GM21423 (cell line): Measurements from ENCODE around the gene GAL3ST2.
"Not testable (repeated sequence)": the region's sequence is repeated elsewhere in the genome, so short reads cannot be mapped to it uniquely, and the experiment has no call there.

Source experiments
- ATAC-seq: cut with Tn5 transposase; IDR thresholded peaks from one replicate; pipeline ENCODE4 v1.9.1; 2021; ENCODE audit warnings: mild to moderate bottlenecking, moderate library complexity; ENCODE audit not compliant: unreplicated experiment

The GAL3ST2 gene

DNA sequence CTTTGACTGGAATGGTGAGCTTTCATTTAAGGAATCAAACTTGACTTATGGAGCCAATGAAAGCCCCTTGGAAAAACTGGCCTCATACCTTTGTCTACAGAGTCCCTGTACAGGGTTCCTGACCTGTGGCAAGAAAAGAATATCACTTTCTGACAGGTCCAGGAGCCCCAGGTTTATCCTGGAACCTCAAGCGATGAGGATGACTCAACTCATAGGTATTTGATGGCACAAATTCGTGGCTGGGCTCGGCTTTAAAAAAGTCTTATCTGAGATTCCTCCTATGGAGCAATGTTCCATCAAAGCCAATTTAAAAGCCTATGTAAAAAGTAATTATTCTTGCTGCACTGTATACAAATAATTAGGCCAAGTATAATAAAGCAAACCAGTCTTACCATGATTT, 14.8 kb downstream of the GAL3ST2 start:
- not testable (repeated sequence) for ATAC-seq

DNA sequence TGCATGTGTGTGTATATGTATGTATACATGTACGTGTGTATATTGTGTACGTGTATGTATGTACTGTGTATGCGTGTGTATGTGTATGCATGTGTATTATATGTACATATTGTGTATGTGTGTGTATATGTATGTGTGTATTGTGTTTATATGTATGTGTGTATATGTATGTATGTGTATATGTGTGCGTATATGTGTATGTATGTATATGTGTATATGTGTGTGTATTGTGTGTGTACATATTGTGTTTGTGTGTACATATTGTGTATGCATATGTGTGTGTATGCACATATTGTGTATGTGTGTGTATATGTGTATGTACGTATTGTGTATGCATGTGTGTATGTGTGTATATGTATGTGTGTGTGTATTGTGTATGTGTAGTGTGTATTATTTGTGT, 16.8 kb downstream of the GAL3ST2 start:
- ATAC-seq, result no peak

DNA sequence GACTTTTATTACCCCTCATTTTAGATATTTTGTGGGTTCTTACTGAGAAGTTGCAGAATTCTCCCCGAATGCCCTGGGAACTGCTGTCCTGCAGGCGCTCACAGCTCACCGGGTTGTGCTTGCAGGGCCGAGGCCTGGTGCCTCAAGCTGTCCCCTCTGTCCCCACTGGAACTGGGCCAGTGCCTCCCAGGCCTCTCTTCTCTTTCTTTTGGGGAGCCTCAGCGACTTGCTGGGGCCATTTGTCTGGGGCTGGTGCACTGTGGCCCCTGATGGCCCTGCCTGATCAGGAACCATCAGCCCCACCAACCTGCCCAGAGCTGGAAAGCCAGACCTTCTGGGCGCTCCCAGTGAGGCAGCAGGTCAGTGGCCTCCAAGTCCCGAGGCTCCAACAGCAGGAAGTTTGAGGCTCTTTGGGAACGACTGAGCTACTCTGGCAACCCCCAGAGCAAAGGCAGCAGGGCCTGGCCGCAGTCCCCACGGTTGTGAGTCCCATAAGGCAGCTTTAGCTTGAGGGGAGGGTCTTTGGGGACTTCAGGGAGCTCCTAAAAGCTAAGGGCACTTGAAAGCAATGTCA, 17.7 kb downstream of the GAL3ST2 start:
- ATAC-seq, result no peak

DNA sequence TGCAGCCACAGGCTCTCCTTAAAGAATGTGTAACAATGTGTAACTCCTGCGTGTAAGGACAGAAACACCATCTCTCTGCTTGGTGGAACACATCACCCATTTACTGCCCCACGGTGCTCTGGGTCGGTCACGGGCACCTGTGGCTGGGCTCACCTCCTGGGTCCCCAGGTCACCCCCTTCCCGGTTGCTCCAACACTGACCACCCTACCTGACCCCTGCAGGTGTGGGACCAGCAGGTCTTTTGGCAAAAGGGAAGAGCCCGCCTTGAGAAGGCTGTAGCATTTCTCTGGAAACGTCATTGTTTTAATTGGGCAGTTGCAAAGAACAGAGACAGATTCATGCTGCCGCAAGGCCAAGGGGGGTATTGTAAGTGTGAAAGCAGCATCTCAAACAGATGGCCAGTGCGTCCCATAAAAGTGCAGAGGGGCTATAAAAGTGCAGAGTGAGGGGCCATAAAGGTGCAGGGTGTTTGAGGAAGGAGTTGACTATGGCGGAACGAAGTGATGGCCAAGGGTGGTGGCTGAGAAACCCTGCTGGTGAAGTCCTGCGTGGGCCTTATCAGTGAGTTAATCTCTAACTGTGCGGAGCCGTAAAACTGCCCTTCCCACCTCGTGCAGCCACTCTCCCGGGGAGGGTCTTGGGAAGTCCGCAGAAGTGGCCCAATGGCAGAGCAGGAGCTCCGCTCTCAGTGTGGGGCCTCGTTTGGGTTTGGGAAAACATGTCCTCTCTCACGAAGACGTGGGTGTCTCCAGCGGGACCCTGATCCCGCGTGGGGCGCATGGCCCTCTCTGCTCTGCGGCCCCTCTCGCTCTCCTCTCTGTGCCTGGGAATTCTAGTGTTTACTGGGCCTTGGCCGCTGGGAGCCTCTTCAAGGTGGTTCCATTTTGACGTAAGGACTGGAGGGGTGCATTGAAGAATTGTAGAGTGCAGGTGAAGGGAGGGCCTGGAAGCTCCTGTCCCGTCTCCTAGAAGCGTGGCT, 18.7 kb downstream of the GAL3ST2 start:
- ATAC-seq, result no peak

DNA sequence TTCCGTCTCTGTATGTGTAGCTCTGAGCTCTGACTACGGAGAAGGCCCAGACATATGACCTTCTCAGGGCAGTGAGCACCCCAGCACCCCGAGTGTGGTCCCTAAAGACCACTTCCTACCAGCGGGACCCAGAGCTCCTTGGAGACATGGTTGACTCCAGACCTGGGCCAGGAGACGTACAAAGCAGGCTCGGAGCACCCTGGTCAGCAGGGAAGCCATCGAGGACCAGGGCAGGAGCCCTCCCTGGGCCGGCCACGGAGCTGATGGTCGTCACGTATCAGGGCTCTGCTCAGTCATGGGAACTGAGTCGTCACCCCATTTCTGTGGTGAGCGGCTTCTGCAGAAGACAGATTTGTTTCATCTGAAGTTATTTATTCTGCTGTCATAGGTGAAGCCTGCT, 19.6 kb downstream of the GAL3ST2 start:
- no peak for ATAC-seq

DNA sequence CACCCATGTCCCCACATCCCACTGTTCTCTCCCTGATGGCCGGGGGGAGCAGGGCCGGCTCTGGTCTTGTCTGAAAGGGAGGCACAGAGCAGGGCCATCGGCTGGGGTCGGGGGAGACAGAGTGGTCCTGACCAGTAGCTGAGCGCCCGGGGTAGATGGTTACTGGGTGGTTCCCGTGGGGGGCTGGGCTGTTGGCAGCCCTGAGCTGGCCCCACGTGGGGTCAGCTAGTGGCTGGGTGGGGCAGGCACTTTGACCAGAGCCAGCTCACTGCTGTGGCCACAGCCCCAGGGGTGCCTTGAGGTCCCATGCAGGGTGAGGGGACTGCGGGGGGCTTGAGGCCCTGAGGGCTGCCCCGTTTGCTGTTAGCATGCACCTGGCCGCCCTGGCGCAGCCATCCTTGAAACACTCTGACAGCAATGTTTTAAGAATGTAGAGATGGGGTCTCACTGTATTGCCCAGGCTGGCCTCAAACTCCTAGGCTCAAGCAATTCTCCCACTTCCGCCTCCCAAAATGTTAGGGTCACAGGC, 20.1 kb downstream of the GAL3ST2 start:
- ATAC-seq, result no peak

DNA sequence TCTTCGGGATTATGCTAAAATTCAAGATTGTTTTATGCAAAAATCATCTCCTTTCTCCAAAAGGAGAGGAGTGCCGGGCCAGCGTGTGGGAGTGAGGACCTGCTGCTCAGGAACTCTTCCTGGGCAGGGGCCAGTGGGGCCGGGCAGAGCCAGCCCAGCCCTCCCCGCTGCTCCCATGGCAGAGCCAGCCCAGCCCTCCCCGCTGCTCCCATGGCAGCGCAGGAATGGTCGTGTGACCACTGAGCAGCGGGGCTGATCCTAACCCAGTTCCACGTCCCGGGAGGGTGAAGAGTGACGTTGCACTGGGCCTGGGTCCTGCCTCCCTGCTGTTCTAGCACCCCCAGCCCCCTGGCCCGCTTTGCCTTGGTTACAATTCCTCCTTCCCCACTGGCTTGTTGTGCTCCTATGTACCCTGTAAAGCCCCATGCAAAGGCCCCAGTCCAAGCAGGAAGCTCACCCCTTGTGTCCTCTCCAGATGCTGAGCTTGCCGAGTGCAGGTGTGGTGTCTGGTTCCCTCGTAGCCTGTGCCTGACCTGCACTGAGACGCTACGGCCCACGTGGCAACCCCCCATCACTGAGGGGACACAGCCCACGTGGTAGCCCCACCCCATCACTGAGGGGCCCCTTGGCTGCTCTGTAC, 20.9 kb downstream of the GAL3ST2 start:
- no peak for ATAC-seq

DNA sequence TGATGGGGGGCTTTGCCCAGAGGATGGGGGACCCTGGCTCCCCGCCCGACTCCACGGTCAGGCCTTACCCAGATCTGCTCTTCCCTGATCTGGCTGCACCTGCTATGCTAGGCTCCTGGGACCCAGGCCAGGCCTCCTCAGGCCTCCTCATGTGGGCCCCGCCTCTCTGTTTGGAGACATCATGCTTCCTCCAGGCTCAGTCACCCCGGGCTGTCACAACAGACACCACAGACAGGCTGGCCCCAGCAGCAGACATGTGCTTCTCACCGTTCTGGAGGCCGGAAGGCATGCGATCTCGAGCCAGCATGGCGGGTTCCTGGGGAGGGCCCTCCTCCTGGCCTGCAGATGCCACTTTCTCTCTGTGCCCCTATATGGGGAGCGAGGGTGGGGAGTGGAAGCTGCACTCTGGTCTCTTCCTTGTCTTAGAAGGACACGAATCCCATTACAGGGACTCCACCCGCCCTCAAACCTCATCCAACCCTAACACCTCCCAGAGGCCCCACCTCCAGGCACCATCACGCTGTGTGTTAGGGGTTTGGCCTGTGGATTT, 21.5 kb downstream of the GAL3ST2 start:
- no peak for ATAC-seq

DNA sequence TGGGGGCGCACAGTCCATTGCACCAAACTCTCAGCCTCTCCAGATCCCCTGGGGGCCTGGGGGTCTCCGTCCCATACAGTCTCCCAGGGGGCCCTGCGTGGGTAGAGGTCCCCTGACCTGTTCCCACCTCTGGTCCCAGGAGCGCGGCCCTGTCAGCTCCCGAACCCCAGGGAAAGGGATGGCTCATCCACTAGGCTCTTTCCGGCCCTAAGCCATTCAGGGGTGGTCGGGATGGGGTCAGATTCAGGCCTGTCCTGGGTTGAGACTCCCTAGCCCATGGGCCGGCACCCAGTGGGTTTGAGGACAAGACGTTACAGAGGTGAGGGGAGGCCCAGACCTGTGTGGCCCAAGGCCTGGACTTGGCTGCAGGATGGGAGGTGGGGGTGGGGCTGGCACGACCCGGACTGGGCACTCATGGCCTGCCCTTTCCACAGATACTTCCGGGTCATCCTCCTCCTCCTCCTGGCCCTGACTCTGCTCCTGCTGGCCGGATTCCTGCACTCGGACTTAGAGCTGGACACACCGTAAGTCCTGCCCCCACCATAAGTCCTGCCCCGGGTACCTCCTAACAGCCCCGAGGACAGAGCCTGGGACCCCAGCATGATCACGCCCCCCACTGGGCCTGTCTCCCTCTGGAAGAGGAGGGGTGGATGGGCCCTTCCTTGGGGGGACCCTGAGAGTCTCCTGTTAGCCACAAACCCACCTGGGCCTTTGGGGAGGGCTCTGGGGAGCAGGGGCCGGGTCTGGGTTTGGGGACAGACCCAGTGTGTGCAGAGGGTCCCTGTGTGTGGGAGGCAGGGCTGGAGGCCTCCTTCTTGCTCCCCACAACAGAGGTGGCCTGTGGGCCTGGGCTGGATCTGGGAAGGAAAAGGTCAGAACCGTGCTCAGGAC, 22.3 kb downstream of the GAL3ST2 start:
- no peak for ATAC-seq

DNA sequence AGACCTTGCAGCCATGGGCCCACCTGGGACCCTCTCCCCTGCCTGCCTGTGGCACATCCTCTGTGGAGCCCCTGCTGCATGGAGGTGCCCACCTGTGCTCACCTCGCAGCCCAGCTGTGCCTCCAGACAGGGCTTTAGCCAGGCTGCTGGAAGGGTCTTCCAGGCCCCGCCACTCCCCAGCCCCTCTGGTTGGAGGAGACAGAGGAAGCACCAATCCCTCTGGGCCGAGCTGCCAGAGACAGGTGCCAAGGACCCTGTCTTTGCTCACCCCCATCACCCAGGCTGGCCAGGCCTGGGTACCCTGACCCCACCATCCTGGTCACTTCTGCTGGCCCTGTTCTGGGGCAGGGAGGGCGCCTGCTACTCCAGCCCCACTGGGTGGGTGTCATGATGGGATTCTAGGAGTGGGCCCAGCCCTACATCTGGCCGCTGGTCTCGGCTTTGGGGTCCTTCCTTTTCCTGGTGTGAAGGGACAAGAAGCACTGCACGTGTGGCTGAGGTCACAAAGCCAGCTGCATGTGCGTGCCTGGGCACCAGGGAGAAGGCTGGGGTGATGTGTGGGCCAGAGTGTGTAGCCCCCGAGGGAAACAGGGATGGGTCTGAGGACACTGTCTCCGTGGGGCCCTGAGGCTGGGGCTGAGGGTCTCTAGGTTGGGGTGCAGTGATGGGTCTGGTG, 23.0 kb downstream of the GAL3ST2 start:
- ATAC-seq, result no peak

DNA sequence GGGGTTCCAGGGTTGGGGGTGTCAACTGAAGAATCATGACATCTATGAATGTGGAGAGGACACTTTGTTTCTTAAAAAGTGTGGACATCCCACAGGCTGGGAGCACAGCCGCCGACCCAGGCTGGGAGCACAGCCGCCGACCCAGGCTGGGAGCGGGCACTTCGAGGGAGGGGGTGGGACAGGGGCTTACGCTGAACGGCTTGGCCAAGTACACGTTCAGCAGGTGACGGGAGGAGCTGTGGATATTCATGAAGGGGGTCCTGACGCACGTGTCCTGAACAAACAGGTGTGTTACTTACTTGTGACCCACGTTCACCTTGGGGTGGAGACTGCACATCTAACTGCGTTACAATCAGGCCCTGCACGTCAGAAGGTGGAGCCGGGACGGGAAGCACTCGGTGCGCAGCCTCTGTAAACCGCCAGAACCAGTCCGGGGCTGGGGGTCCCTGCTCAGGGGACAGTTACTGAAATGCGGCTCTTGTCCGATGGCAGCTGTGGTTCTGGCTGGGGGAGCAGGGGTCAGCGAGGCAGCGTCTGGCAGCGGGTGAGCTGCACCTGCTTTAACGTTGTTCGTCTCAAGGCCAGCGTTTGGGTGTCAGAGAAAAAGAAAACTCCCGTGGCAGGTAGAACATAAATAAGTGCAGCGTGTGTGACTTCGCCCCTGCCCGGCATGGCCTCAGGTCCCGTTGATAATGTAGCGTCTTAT, 23.7 kb downstream of the GAL3ST2 start:
- not testable (repeated sequence) for ATAC-seq

DNA sequence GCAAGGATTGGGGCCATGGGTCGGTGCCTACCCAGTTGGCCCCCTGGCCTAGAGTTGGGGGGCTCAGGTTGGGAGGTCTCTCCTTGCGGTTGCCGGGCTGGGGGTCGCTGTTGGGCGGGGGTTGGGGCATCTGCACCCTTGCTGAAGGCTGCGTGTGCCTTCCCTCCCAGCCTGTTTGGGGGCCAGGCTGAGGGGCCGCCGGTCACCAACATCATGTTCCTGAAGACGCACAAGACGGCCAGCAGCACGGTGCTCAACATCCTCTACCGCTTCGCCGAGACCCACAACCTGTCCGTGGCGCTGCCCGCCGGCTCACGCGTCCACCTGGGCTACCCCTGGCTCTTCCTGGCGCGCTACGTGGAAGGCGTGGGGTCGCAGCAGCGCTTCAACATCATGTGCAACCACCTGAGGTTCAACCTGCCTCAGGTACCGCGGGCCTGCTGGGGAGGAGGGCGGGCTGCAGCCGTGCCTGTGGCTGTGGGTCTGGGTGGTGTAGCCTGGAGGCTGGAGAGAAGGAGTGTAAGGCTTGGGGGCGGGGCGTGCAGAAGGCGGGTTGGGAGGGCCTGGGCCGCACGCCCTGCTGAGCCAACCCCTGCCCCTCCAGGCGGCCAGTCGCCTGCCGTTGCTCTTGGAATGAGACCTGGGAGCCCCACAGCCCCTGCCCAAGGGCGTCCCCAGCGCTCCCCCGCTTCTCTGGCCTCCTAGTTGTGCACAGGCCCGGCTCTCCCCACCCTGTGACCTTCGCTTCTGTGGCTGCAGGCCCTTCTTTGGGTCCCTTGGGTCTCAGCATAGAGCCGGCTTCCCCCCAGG, 25.2 kb downstream of the GAL3ST2 start:
- no peak for ATAC-seq

DNA sequence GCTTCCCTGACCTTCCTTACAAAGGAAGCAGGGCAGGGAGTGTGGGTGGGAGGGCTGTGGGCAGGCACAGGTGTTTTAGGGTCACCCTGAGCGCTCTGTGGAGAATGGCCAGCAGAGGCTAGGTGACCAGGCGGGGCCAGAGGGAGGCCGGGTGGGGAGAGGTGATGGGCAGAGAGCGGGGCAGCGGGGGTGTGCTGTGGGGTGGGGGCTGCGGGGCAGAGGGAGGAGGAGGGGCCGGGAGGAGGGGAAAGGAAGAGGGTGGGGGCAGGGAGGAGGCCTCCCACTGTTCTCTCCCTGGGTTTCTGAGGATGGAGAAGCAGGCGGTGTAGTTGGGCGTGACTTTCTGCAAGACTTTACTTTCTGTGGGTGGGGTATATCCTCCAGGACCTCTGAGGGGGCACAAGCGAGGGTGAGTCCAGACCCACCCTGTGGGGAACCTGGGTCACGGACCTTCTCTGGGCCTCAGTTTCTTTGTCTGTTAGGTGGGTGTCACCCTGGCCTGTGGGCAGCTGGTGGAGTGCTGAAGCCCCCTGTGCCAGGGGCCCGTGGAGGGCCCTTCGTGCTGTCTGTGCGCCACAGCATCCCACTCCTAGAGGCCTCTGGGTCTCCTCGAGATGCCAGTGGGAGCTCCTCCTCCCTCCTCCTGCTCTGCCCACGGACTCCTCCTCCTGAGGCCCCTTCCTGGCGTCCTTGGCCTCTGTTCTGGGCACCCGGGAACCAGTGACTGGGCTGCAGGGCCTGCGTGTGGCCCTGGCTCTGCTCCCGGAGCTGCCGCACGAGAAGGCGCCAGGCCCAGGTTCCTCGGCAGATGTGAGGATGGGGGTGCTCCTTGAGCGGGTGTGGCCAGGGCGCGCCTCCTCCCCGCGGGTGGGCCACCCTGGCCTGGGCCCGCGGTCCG, 26.0 kb downstream of the GAL3ST2 start:
- ATAC-seq, result no peak

DNA sequence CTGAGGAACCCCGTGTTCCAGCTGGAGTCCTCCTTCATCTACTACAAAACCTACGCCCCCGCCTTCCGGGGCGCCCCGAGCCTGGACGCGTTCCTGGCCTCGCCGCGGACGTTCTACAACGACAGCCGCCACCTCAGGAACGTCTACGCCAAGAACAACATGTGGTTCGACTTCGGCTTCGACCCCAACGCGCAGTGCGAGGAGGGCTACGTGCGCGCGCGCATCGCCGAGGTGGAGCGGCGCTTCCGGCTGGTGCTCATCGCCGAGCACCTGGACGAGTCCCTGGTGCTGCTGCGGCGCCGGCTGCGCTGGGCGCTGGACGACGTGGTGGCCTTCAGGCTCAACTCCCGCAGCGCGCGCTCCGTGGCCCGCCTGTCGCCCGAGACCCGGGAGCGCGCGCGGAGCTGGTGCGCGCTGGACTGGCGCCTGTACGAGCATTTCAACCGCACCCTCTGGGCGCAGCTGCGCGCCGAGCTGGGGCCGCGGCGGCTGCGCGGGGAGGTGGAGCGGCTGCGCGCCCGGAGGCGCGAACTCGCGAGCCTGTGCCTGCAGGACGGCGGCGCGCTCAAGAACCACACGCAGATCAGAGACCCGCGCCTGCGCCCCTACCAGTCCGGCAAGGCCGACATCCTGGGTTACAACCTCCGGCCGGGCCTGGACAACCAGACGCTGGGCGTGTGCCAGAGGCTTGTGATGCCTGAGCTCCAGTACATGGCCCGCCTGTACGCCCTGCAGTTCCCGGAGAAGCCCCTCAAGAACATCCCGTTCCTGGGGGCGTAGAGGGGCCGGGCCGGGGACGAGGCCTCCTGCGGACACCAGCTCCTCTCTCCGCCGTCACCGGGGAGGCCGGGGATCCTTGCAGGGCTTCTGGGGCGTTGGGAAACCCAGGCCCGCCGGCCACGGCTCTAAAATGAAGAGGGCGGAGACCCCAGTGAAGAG, 27.0 kb downstream of the GAL3ST2 start:
- ATAC-seq, result peak; percentile 44

DNA sequence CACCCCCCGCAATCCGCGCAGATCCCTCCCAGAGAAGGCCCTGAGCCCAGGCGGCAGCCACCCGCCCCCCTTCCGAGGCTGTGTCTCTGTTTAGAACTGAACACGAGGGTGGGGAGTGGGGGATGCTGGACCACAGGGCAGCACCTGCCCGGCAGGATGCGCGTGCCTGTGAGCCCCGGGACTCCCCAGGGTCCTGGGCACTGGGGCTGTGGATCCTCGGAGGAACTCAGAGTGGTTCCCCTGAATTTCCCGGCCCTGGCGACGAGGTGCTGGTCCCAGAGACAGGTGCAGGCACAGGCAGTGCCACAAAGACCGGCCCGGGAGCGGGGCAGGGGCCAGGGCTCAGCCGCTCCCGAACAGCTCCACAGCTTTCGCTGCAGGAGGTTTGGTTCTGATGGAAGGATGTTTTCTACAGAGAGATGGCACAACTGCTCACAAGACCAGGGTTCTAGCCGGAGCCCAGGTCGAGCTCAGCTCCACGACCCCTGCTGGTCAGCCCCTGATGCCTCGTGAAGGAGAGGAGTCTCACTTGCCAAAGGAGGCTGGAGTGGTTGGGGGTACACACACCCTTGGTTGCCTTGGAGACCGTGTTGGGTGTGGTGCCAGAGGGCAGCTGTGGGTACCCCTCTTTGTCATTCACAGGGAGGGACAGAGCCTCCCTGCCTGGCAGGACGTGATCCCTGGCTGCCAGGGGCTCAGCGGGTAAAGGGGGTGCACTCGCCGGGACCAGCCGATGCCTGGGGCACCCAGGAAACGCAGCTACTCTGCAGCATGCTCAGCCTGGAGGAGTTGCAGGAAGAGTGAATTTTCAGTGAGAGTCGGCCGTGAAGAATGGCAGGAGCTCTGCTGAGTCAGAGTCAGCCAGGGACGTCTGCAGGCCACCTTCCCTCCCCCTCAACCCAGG, 28.0 kb downstream of the GAL3ST2 start:
- no peak for ATAC-seq
